ENCODE measurements around the gene DEPDC1.

DNA sequence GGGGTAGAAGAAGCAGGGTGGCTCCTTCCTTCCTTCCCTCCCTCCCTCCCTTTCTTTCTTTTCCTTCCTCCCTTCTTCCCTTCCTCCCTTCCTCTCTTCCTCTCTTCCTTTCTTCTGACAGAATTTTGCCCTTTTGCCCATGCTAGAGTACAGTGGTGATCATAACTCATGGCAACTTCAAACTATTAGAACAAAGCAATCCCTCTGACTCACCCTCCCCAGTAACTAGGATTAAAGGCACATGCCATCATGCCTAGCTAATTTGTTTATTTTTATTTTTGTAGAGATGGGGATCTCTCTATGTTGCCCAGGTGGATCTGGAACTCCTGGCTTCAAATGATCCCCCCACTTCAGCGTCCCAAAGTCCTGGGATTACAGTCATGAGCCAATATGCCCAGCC lies 37.1 kb downstream of the DEPDC1 start:
- TF ChIP-seq, protein P1, sequence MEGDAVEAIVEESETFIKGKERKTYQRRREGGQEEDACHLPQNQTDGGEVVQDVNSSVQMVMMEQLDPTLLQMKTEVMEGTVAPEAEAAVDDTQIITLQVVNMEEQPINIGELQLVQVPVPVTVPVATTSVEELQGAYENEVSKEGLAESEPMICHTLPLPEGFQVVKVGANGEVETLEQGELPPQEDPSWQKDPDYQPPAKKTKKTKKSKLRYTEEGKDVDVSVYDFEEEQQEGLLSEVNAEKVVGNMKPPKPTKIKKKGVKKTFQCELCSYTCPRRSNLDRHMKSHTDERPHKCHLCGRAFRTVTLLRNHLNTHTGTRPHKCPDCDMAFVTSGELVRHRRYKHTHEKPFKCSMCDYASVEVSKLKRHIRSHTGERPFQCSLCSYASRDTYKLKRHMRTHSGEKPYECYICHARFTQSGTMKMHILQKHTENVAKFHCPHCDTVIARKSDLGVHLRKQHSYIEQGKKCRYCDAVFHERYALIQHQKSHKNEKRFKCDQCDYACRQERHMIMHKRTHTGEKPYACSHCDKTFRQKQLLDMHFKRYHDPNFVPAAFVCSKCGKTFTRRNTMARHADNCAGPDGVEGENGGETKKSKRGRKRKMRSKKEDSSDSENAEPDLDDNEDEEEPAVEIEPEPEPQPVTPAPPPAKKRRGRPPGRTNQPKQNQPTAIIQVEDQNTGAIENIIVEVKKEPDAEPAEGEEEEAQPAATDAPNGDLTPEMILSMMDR (IDR thresholded peaks at IDR 0.05) = no peak
- no peak for TF ChIP-seq POLR2A (IDR thresholded peaks at IDR 0.05)

Data from adrenal gland (tissue), 5 donors.